H9 (cell line): ENCODE data around the gene NBDY. TPM values are rescaled to one million over a fixed set of nuclear protein-coding genes. Genes with fewer than 3 reads are reported as not detected.

ENCODE experiments used
- DNase-seq: peaks from one replicate; pipeline ENCODE4 v3.0.0-alpha.2; 2017
- H2AFZ ChIP-seq: one replicate; pipeline ENCODE4 v1.6.1; 2013; ENCODE audit warnings: mild to moderate bottlenecking, low read length, control low read depth, moderate library complexity
- H2AK5ac ChIP-seq: 2 replicates; pipeline ENCODE4 v1.6.1; 2013; ENCODE audit warnings: low read length, control low read depth, mixed read lengths; ENCODE audit not compliant: insufficient read length
- H2BK120ac ChIP-seq: one replicate; pipeline ENCODE4 v1.6.1; 2013; ENCODE audit warnings: low read depth, mild to moderate bottlenecking, low read length, control low read depth, inconsistent platforms; ENCODE audit not compliant: poor library complexity, severe bottlenecking
- H2BK12ac ChIP-seq: 2 replicates; pipeline ENCODE4 v1.6.1; 2013; ENCODE audit warnings: low read length, control low read depth, mixed read lengths, low read depth; ENCODE audit not compliant: insufficient read length
- H2BK15ac ChIP-seq: 2 replicates; pipeline ENCODE4 v1.6.1; 2013; ENCODE audit warnings: low read depth, low read length, control low read depth
- H2BK20ac ChIP-seq: one replicate; pipeline ENCODE4 v1.6.1; 2013; ENCODE audit warnings: low read depth, mild to moderate bottlenecking, low read length, control low read depth, inconsistent platforms; ENCODE audit not compliant: poor library complexity, severe bottlenecking
- H2BK5ac ChIP-seq: 2 replicates; pipeline ENCODE4 v1.6.1; 2013; ENCODE audit warnings: low read length, control low read depth, mixed read lengths; ENCODE audit not compliant: insufficient read length
- H3K14ac ChIP-seq: 2 replicates; pipeline ENCODE4 v1.6.1; 2013; ENCODE audit warnings: low read length, control low read depth; ENCODE audit not compliant: insufficient read depth
- H3K18ac ChIP-seq: 2 replicates; pipeline ENCODE4 v1.6.1; 2013; ENCODE audit warnings: low read depth, mild to moderate bottlenecking, mixed read lengths, low read length, control low read depth; ENCODE audit not compliant: insufficient read length
- H3K23ac ChIP-seq: 2 replicates; pipeline ENCODE4 v1.6.1; 2013; ENCODE audit warnings: low read length, control low read depth, mixed read lengths, low read depth; ENCODE audit not compliant: insufficient read length
- H3K23me2 ChIP-seq: 2 replicates; pipeline ENCODE4 v1.6.1; 2013; ENCODE audit warnings: low read depth, mild to moderate bottlenecking, mixed read lengths, low read length, control low read depth; ENCODE audit not compliant: insufficient read length, poor library complexity, severe bottlenecking
- H3K27ac ChIP-seq: 2 replicates; pipeline ENCODE4 v1.5.1; 2013; ENCODE audit warnings: low read length, control low read depth, mixed read lengths, low read depth; ENCODE audit not compliant: insufficient read length
- H3K27me3 ChIP-seq: 2 replicates; pipeline ENCODE4 v1.6.1; 2013; ENCODE audit warnings: low read length, control low read depth, inconsistent platforms; ENCODE audit not compliant: insufficient read depth
- H3K4ac ChIP-seq: 2 replicates; pipeline ENCODE4 v1.6.1; 2013; ENCODE audit warnings: low read depth, mild to moderate bottlenecking, control low read depth, inconsistent platforms, low read length, moderate library complexity
- H3K4me1 ChIP-seq: 2 replicates; pipeline ENCODE4 v1.6.1; 2013; ENCODE audit warnings: low read length, control low read depth, inconsistent platforms; ENCODE audit not compliant: insufficient read depth
- H3K4me2 ChIP-seq: 2 replicates; pipeline ENCODE4 v1.6.1; 2013; ENCODE audit warnings: low read length, control low read depth, mixed read lengths; ENCODE audit not compliant: insufficient read length, insufficient read depth
- H3K56ac ChIP-seq: 2 replicates; pipeline ENCODE4 v1.6.1; 2013; ENCODE audit warnings: low read depth, mild to moderate bottlenecking, mixed read lengths, low read length, control low read depth; ENCODE audit not compliant: insufficient read length
- H3K79me1 ChIP-seq: 2 replicates; pipeline ENCODE4 v1.6.1; 2013; ENCODE audit warnings: low read depth, mild to moderate bottlenecking, moderate library complexity, low read length, control low read depth, inconsistent platforms; ENCODE audit not compliant: insufficient read depth, poor library complexity, severe bottlenecking
- H3K79me2 ChIP-seq: 2 replicates; pipeline ENCODE4 v1.6.1; 2013; ENCODE audit warnings: low read length, control low read depth, inconsistent platforms; ENCODE audit not compliant: insufficient read depth
- H3K9ac ChIP-seq: 2 replicates; pipeline ENCODE4 v1.6.1; 2013; ENCODE audit warnings: low read length, control low read depth, mixed read lengths; ENCODE audit not compliant: insufficient read length; ENCODE audit errors: extremely low read depth
- H3K9me3 ChIP-seq: one replicate; pipeline ENCODE4 v1.6.1; 2013; ENCODE audit warnings: low read depth, low read length, inconsistent platforms; ENCODE audit not compliant: control insufficient read depth
- H3T11ph ChIP-seq: one replicate; pipeline ENCODE4 v1.6.1; 2013; ENCODE audit warnings: mild to moderate bottlenecking, low read length, control low read depth, inconsistent platforms
- H4K20me1 ChIP-seq: one replicate; pipeline ENCODE4 v1.6.1; 2013; ENCODE audit not compliant: control insufficient read depth, insufficient read length, insufficient read depth
- H4K5ac ChIP-seq: 2 replicates; pipeline ENCODE4 v1.6.1; 2013; ENCODE audit warnings: low read depth, mild to moderate bottlenecking, mixed read lengths, low read length, control low read depth; ENCODE audit not compliant: insufficient read length
- H4K8ac ChIP-seq: replicated peaks from 2 replicates; pipeline ENCODE4 v1.6.1; 2013; ENCODE audit warnings: low read length, control low read depth, mixed read lengths, low read depth; ENCODE audit not compliant: insufficient read length
- H4K91ac ChIP-seq: 2 replicates; pipeline ENCODE4 v1.6.1; 2013; ENCODE audit warnings: low read depth, mild to moderate bottlenecking, moderate library complexity, mixed read lengths, low read length, control low read depth; ENCODE audit not compliant: insufficient read length
- H3K27ac Mint-ChIP-seq, 3 experiments: 2 replicates in 2 of 3; 3 replicates in 1 of 3; pipeline ENCODE4 v1.8.0; 2020 to 2021; ENCODE audit warnings: mixed read lengths in 3 of 3, mild to moderate bottlenecking in 1 of 3, moderate library complexity in 1 of 3
- H3K27me3 Mint-ChIP-seq: 2 replicates; pipeline ENCODE4 v1.8.0; 2021; ENCODE audit warnings: low read depth, mild to moderate bottlenecking, moderate library complexity, mixed read lengths
- H3K36me3 Mint-ChIP-seq, 3 experiments: 2 replicates in 2 of 3; 3 replicates in 1 of 3; pipeline ENCODE4 v1.8.0; 2020 to 2021; ENCODE audit warnings: low read depth in 3 of 3, mixed read lengths in 3 of 3; ENCODE audit not compliant: insufficient read depth in 1 of 3
- H3K4me1 Mint-ChIP-seq, 2 experiments: 2 replicates each; pipeline ENCODE4 v1.8.0; 2020; ENCODE audit warnings: mixed read lengths in 2 of 2
- H3K4me3 Mint-ChIP-seq, 2 experiments: 2 replicates in 1 of 2; 3 replicates in 1 of 2; pipeline ENCODE4 v1.8.0; 2020 to 2021; ENCODE audit warnings: mild to moderate bottlenecking in 2 of 2, mixed read lengths in 2 of 2, moderate library complexity in 1 of 2
- H3K9me3 Mint-ChIP-seq, 2 experiments: 2 replicates in 1 of 2; 3 replicates in 1 of 2; pipeline ENCODE4 v1.8.0; 2020; ENCODE audit warnings: mild to moderate bottlenecking in 2 of 2, mixed read lengths in 2 of 2, moderate library complexity in 1 of 2
- CTCF ChIP-seq: fragments of 200-600 bp; sonication (generic); conservative IDR thresholded peaks from 3 replicates; pipeline ENCODE4 v1.8.0; 2021; ENCODE audit warnings: antibody characterized with exemption, mild to moderate bottlenecking
- total RNA-seq: library from RNA; stranded (reverse); gene quantifications from 2 replicates; pipeline ENCODE4 v1.2.1, GENCODE V29; 2021

The NBDY gene
- total RNA-seq, 1 experiment from 2014 or later: 62.5 TPM

DNA sequence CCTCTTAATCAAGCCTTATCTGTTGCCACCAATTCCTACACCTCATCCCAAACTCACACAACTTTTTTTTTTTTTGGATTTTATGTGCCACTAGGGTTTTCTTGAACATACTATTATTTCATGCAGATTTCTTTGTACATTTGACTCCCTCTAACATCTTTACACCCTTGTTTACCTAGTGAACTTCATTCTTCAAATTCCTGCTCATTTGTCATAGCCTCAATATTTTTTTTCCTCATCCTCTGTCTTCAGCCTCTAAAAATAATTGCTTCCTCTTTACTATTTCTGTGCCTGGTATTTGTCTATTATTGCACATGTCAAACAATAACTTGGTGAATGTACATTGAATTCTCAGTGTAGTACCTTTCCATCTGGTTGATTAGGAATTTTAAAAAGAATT lies 22.0 kb downstream of the NBDY start:
- Histone ChIP-seq H4K5ac (no peak overlapping the region), H2BK15ac (no peak overlapping the region), H4K20me1 (no peaks in the 10 kb centered on the region), H3K27me3 (no peaks in the 10 kb centered on the region; the same call in 1 of the 2 replicates), H3K79me1 (no peaks in the 10 kb centered on the region), H2BK20ac (no peak overlapping the region), H2BK120ac (no peak overlapping the region), H3K18ac (no peak overlapping the region), H2BK5ac (no peak overlapping the region), H2AFZ (no peak overlapping the region), H3T11ph (no peak overlapping the region), H2BK12ac (no peak overlapping the region), H3K79me2 (peaks cover 1% of the 10 kb centered on the region; the same call in 1 of the 2 replicates), H3K27ac (no peak overlapping the region), H2AK5ac (no peak overlapping the region), H4K91ac (no peak overlapping the region), H3K4me1 (0 out of 2 replicates have a peak, but pooled peaks cover 3% of the 10 kb centered on the region), H3K4ac (no peak overlapping the region), H3K9me3 (no peaks in the 10 kb centered on the region), H3K9ac (no peak overlapping the region), H4K8ac (no peak overlapping the region), H3K56ac (no peak overlapping the region), H3K4me2 (no peak overlapping the region), H3K23ac (no peak overlapping the region), H3K23me2 (no peaks in the 10 kb centered on the region), H3K14ac (no peak overlapping the region)
- Mint-ChIP-seq H3K4me3 (no peak overlapping the region), H3K27me3 (no peaks in the 10 kb centered on the region), H3K27ac (no peak overlapping the region), H3K36me3 (peaks cover 25 to 33% (median 26%) of the 10 kb centered on the region in 3 experiments), H3K4me1 (peaks cover 0 to 9% of the 10 kb centered on the region in 2 experiments; a peak in 2 of 4 replicates), H3K9me3 (peaks cover 52 to 54% of the 10 kb centered on the region in 2 experiments)
- no peak for TF ChIP-seq CTCF
- no peak for DNase-seq
